ENCODE results near the gene CCSER2.

The CCSER2 gene

GRCh38 chr10:84329986-84330651, 1.7 kb downstream of the CCSER2 start:
- peak overlapping the region in 1 of 2 donors; percentile 73 for H3K4me3 ChIP-seq (replicated peaks in 1 of 2; ENCODE audit: low read depth in 2 of 2, low read length in 2 of 2)
- DNase-seq (ENCODE audit: low read depth in 2 of 2), result no peak

GRCh38 chr10:84331091-84331490, 2.7 kb downstream of the CCSER2 start:
- no peak overlapping the region for H3K4me3 ChIP-seq (replicated peaks in 1 of 2; ENCODE audit: low read depth in 2 of 2, low read length in 2 of 2)
- TF ChIP-seq CTCF (IDR thresholded peaks at IDR 0.05; ENCODE audit: low read depth, low read length), result no peak
- DNase-seq (ENCODE audit: low read depth in 2 of 2), result no peak

More at GRCh38 chr10:84329986-84330651, 1.7 kb downstream of the CCSER2 start:
- TF ChIP-seq CTCF (IDR thresholded peaks at IDR 0.05; ENCODE audit: low read depth, low read length), result no peak

- no peak overlapping the region for H3K4me3 ChIP-seq (replicated peaks in 1 of 2; ENCODE audit: low read depth in 2 of 2, low read length in 2 of 2)
- DNase-seq (ENCODE audit: low read depth in 2 of 2), result peak in 1 of 2 donors; percentile 57
- TF ChIP-seq CTCF (IDR thresholded peaks at IDR 0.05; ENCODE audit: low read depth, low read length), result no peak
Observed at GRCh38 chr10:84333864-84334451, 5.6 kb downstream of the CCSER2 start.

GRCh38 chr10:84334811-84335210, 6.4 kb downstream of the CCSER2 start:
- no peak overlapping the region for H3K4me3 ChIP-seq (replicated peaks in 1 of 2; ENCODE audit: low read depth in 2 of 2, low read length in 2 of 2)
- peak in 1 of 2 donors; percentile 27 for DNase-seq (ENCODE audit: low read depth in 2 of 2)
- TF ChIP-seq CTCF (IDR thresholded peaks at IDR 0.05; ENCODE audit: low read depth, low read length), result no peak

GRCh38 chr10:84335516-84335915, 7.1 kb downstream of the CCSER2 start:
- TF ChIP-seq CTCF (IDR thresholded peaks at IDR 0.05; ENCODE audit: low read depth, low read length), result no peak
- peak; percentile 45 to 52 for DNase-seq (ENCODE audit: low read depth in 2 of 2)
- H3K4me3 ChIP-seq (replicated peaks in 1 of 2; ENCODE audit: low read depth in 2 of 2, low read length in 2 of 2), result no peak overlapping the region

GRCh38 chr10:84336406-84337090, 8.2 kb downstream of the CCSER2 start:
- no peak overlapping the region for H3K4me3 ChIP-seq (replicated peaks in 1 of 2; ENCODE audit: low read depth in 2 of 2, low read length in 2 of 2)
- DNase-seq (ENCODE audit: low read depth in 2 of 2), result no peak
- no peak for TF ChIP-seq CTCF (IDR thresholded peaks at IDR 0.05; ENCODE audit: low read depth, low read length)
